A549 (cell line): Measurements from ENCODE around the gene USP30. TPM values are rescaled to one million over a fixed set of nuclear protein-coding genes. Genes with fewer than 3 reads are reported as not detected.

Experiments used
- ATAC-seq, 2 experiments: fragments of 200-7000 bp in 1 of 2; fragments of >200 bp in 1 of 2; cut with Nextera tagmentation in 1 of 2; cut with Tn5 transposase in 1 of 2; 3 replicates each; pipeline versions ENCODE4 v1.8.0 to v1.9.1; 2018 to 2020; ENCODE audit warnings: mild to moderate bottlenecking in 1 of 2, moderate library complexity in 1 of 2
- CTCF ChIA-PET: fragments of 300-600 bp; sonication (Branson Sonifier 250); formaldehyde crosslinking; extraction: SDS; loops from one replicate; lab custom pipeline; 2021; ENCODE audit warnings: antibody characterized with exemption, inconsistent platforms; lab: Yijun Ruan, JAX
- POLR2A ChIA-PET: fragments of 350-600 bp; formaldehyde crosslinking; extraction: SDS; loops from one replicate; lab custom pipeline; 2021; ENCODE audit warnings: antibody characterized with exemption, inconsistent platforms; lab: Yijun Ruan, JAX
- DNase-seq, 2 experiments: peaks; one replicate each; pipeline versions ENCODE4 v3.0.0 to v3.0.0-alpha.2; 2011 to 2016; ENCODE audit warnings: low read depth in 1 of 2, low spot score in 1 of 2
- FAIRE-seq: peaks from 2 replicates; lab custom pipeline; 2011; peaks lifted over from hg19 to GRCh38; lab: Jason Lieb, UNC
- H3K27ac ChIP-seq, 2 experiments: fragments of >200 bp; sonication (Bioruptor Twin); formaldehyde crosslinking; 3 replicates each; pipeline ENCODE4 v1.5.1; 2016 to 2017
- H3K4me1 ChIP-seq: fragments of >200 bp; sonication (Bioruptor Twin); formaldehyde crosslinking; 3 replicates; pipeline ENCODE4 v1.6.1; 2016
- H3K4me2 ChIP-seq: fragments of >200 bp; sonication (Bioruptor Twin); formaldehyde crosslinking; 3 replicates; pipeline ENCODE4 v1.6.1; 2016
- H3K4me3 ChIP-seq: fragments of >200 bp; sonication (Bioruptor Twin); formaldehyde crosslinking; 3 replicates; pipeline ENCODE4 v1.5.1; 2016
- H3K9me3 ChIP-seq: fragments of >200 bp; sonication (Bioruptor Twin); formaldehyde crosslinking; 3 replicates; pipeline ENCODE4 v1.6.1; 2016
- CBX8 ChIP-seq: fragments of 200-600 bp; sonication (generic); IDR thresholded peaks from 2 replicates; pipeline ENCODE4 v1.6.1; 2016
- CHD4 ChIP-seq: fragments of 200-600 bp; sonication (generic); IDR thresholded peaks from 2 replicates; pipeline ENCODE4 v1.6.1; 2016; ENCODE audit warnings: antibody characterized with exemption, mild to moderate bottlenecking, borderline replicate concordance
- EHMT2 ChIP-seq: fragments of 200-600 bp; sonication (generic); IDR thresholded peaks from 2 replicates; pipeline ENCODE4 v1.6.1; 2016; ENCODE audit warnings: antibody characterized with exemption, low read depth, mild to moderate bottlenecking, moderate library complexity
- FOXS1 ChIP-seq: fragments of 250-450 bp; sonication (Bioruptor Pico); IDR thresholded peaks from 2 replicates; pipeline ENCODE4 v1.5.0; 2020; ENCODE audit warnings: mild to moderate bottlenecking, moderate library complexity
- GATA3 ChIP-seq: IDR thresholded peaks from 2 replicates; pipeline ENCODE4 v1.6.1; 2012; ENCODE audit warnings: borderline replicate concordance
- KDM1A ChIP-seq: fragments of 200-600 bp; sonication (generic); IDR thresholded peaks from 2 replicates; pipeline ENCODE4 v1.6.1; 2016; ENCODE audit warnings: low read depth, mild to moderate bottlenecking
- MYC ChIP-seq: IDR thresholded peaks from 2 replicates; pipeline ENCODE4 v1.6.1; 2012; ENCODE audit warnings: mild to moderate bottlenecking, inconsistent platforms, low read length, improper control_type of control experiment, borderline replicate concordance
- NFE2L2 ChIP-seq: fragments of 150-350 bp; conservative IDR thresholded peaks from 2 replicates; pipeline ENCODE4 v1.6.1; 2014; ENCODE audit warnings: low read length
- RAD21 ChIP-seq, 2 experiments: fragments of >200 bp in 1 of 2; sonication (Bioruptor Twin) in 1 of 2; formaldehyde crosslinking in 1 of 2; IDR thresholded peaks in 1 of 2; conservative IDR thresholded peaks in 1 of 2; 2 replicates in 1 of 2; 3 replicates in 1 of 2; pipeline ENCODE4 v1.6.1; 2012 to 2018; ENCODE audit warnings: inconsistent platforms in 1 of 2
- RARB ChIP-seq: fragments of 250-450 bp; sonication (Bioruptor Pico); IDR thresholded peaks from 2 replicates; pipeline ENCODE4 v1.8.0; 2021; ENCODE audit warnings: mild to moderate bottlenecking, moderate library complexity
- RNF2 ChIP-seq: fragments of 200-600 bp; sonication (generic); IDR thresholded peaks from 2 replicates; pipeline ENCODE4 v1.6.1; 2016; ENCODE audit warnings: low read depth, mild to moderate bottlenecking, antibody characterized with exemption, moderate library complexity, borderline replicate concordance
- SMC3 ChIP-seq: fragments of >200 bp; sonication (Bioruptor Twin); formaldehyde crosslinking; IDR thresholded peaks from 3 replicates; pipeline ENCODE4 v1.6.1; 2018; ENCODE audit warnings: inconsistent platforms
- TFCP2L1 ChIP-seq: fragments of 250-450 bp; sonication (Bioruptor Pico); IDR thresholded peaks from 2 replicates; pipeline ENCODE4 v1.5.0; 2021; ENCODE audit warnings: mild to moderate bottlenecking
- ZSCAN20 ChIP-seq: fragments of 250-450 bp; sonication (Bioruptor Pico); IDR thresholded peaks from 2 replicates; pipeline ENCODE4 v1.8.0; 2022; ENCODE audit warnings: mild to moderate bottlenecking, moderate library complexity
- WGBS: methylation state at CpG from one replicate; pipeline ENCODE4 v1.1.6; 2017; ENCODE audit errors: missing lambda C conversion rate; 5-methylcytosine and 5-hydroxymethylcytosine counted together
- polyA plus RNA-seq, 4 experiments: library from polyadenylated mRNA; depleted of rRNA in 3 of 4; stranded (reverse); fragments of >200 nt; fragmentation: RNase III in 1 of 4; extraction: RNeasy Plus Mini Kit Qiagen cat#74134 plus additional on column Dnase treatment in 1 of 4; gene quantifications; 2 replicates in 3 of 4; 3 replicates in 1 of 4; pipeline ENCODE4 v1.2.3, GENCODE V29; 2011 to 2017
- TF ChIP-seq, protein P1 (sequence below): fragments of 250-450 bp; sonication (Bioruptor Pico); IDR thresholded peaks from 2 replicates; pipeline ENCODE4 v1.5.0; 2020; ENCODE audit warnings: low read depth, mild to moderate bottlenecking, moderate library complexity
- TF ChIP-seq, protein P2 (sequence below): IDR thresholded peaks from 2 replicates; pipeline ENCODE4 v1.6.1; 2012; ENCODE audit warnings: low read depth, borderline replicate concordance
- TF ChIP-seq, protein P3 (sequence below): fragments of 150-350 bp; IDR thresholded peaks from 2 replicates; pipeline ENCODE4 v1.6.1; 2014; ENCODE audit warnings: low read depth, mild to moderate bottlenecking, low read length
- TF ChIP-seq, protein P4 (sequence below): fragments of >200 bp; sonication (Bioruptor Twin); formaldehyde crosslinking; IDR thresholded peaks from 3 replicates; pipeline ENCODE4 v1.5.1; 2016

USP30 gene
- polyA plus RNA-seq, 2 of the 4 experiments (the other 2 are of a cell fraction) = 6.8 to 19.6 TPM

DNA sequence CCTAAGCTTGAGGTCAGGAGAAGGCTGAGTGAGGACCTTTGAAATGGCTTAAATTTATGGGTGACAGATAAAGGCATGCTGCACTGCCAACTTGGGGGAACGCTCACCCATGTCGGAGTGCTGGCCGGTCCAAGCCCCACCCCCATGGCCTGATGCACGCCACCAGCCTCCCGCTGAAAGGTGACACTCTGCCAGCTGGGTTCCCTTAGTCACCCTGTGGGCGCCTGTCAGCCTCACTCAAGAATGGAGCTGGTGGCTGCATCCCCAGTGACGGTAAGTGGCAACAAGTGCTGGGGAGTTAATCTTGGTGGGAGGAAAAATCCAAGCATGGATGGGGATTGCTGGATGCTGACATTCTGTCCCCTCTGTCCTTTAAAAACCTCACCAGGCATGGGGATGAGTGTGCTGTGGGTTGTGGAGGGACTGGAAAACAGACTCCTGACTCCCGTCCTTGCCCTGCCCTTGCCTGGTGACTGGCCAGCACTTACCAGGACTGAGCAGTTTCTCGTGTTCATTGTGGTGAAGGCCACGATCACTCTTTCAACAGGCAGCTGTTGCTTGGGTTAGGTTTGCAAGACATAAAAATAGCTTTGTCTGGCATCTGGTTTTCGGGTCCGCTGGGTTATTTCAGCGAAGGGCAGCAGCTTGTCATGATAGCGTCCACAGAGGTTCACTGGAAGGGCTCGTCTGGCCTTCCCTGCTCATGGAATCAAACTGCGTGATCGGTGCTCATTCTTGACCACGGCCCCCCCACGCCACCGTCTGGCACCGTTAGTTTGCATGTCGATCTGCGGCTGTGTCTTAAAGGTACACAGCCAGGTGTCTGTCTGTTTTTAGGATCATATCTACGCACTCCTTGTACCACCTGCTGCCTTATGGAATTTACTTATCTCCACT, 79.0 kb downstream of the USP30 start:
- TF ChIP-seq FOXS1 (CRISPR knock-in tag) (no peak), RARB (CRISPR knock-in tag) (no peak), NFE2L2 (no peak), ZSCAN20 (no peak), GATA3 (no peak), RNF2 (no peak), MYC (no peak), CBX8 (no peak), EHMT2 (no peak), CHD4 (no peak)
- TF ChIP-seq, protein P1, sequence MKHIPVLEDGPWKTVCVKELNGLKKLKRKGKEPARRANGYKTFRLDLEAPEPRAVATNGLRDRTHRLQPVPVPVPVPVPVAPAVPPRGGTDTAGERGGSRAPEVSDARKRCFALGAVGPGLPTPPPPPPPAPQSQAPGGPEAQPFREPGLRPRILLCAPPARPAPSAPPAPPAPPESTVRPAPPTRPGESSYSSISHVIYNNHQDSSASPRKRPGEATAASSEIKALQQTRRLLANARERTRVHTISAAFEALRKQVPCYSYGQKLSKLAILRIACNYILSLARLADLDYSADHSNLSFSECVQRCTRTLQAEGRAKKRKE (CRISPR knock-in tag) = no peak
- TF ChIP-seq, protein P2, sequence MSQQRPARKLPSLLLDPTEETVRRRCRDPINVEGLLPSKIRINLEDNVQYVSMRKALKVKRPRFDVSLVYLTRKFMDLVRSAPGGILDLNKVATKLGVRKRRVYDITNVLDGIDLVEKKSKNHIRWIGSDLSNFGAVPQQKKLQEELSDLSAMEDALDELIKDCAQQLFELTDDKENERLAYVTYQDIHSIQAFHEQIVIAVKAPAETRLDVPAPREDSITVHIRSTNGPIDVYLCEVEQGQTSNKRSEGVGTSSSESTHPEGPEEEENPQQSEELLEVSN = no peak
- ATAC-seq (peak; percentile 44 to 47; a peak in 2 of 6 replicates), FAIRE-seq (no peak), DNase-seq (no peak)
- Histone ChIP-seq H3K27ac (no peak overlapping the region), H3K4me1 (peaks cover 8% of the 10 kb centered on the region; the same call in 1 of the 3 replicates), H3K4me3 (no peak overlapping the region), H3K4me2 (no peak overlapping the region), H3K9me3 (peaks cover 5% of the 10 kb centered on the region; the same call in 1 of the 3 replicates)
- ChIA-PET POLR2A (interaction anchor here (1.1 kb wide), 1 partner anchor 20 kb away, joined by 5 read pairs; no protein-coding TSS in a partner anchor), CTCF (interaction anchor here (0.6 to 1.6 kb wide), 8 partner anchors 11 to 254 kb away, joined by 3 to 5 read pairs (median 3); no protein-coding TSS in a partner anchor)
- whole genome bisulfite sequencing = 60% methylated on average over 24 of the region's 24 CpGs

DNA sequence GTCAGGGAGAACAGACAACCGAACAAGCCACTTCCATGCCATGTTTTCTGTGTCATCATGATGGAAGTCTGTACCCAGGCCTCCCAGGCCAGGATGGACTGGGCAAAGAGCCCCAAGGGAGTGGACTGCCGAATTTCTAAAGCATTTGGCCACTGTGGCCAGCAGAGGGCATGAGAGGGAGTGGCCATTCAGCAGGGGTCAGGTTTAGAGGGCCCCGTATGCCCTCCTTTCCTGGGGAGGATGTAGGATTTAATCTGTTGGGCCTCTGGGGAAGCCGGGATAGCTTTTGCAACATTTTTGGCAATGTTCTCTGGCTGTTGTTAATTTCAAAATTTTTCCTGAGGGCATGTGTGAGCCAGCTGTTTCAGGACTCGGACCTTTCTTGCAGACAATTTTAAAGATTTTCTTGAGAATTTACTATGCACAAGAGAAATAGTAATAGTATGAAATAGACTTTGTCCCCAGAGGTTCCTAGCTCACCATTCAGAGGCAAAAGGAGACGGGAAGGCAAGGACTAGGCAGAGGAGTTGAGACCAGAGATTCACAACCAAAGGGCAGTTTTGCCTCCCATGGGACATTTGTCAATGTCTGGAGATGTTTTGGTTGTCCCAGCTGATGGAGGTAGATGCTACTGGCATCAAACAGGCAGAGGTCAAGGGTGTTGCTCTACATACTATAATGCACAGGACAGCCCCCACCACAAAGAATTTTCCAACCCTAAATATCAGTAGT, 82.0 kb downstream of the USP30 start:
- Histone ChIP-seq H3K4me3 (no peak overlapping the region), H3K4me2 (no peak overlapping the region), H3K4me1 (no peaks in the 10 kb centered on the region), H3K27ac (no peak overlapping the region), H3K9me3 (peaks cover 5% of the 10 kb centered on the region; the same call in 1 of the 3 replicates)
- ChIA-PET CTCF (interaction anchor here (0.6 to 3.0 kb wide), 16 partner anchors 9 to 264 kb away, joined by 3 to 18 read pairs (median 4); partner anchors contain the start of gene ACACB), POLR2A (no interaction called here)
- ATAC-seq (peak in 1 of 2 experiments; percentile 85; a peak in 3 of 6 replicates), FAIRE-seq (no peak), DNase-seq (peak; percentile 42 to 62)
- WGBS = 54% methylated on average over 6 of the region's 6 CpGs
- no peak for TF ChIP-seq TFCP2L1
- TF ChIP-seq, protein P3, sequence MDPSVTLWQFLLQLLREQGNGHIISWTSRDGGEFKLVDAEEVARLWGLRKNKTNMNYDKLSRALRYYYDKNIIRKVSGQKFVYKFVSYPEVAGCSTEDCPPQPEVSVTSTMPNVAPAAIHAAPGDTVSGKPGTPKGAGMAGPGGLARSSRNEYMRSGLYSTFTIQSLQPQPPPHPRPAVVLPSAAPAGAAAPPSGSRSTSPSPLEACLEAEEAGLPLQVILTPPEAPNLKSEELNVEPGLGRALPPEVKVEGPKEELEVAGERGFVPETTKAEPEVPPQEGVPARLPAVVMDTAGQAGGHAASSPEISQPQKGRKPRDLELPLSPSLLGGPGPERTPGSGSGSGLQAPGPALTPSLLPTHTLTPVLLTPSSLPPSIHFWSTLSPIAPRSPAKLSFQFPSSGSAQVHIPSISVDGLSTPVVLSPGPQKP = no peak
- no peak for TF ChIP-seq KDM1A
- peak; percentile 50 to 59; a peak in 4 of 5 replicates for TF ChIP-seq RAD21 (conservative IDR thresholded peaks at IDR 0.05 in 1 of 2, IDR thresholded peaks at IDR 0.05 in 1 of 2)
- TF ChIP-seq, protein P4, sequence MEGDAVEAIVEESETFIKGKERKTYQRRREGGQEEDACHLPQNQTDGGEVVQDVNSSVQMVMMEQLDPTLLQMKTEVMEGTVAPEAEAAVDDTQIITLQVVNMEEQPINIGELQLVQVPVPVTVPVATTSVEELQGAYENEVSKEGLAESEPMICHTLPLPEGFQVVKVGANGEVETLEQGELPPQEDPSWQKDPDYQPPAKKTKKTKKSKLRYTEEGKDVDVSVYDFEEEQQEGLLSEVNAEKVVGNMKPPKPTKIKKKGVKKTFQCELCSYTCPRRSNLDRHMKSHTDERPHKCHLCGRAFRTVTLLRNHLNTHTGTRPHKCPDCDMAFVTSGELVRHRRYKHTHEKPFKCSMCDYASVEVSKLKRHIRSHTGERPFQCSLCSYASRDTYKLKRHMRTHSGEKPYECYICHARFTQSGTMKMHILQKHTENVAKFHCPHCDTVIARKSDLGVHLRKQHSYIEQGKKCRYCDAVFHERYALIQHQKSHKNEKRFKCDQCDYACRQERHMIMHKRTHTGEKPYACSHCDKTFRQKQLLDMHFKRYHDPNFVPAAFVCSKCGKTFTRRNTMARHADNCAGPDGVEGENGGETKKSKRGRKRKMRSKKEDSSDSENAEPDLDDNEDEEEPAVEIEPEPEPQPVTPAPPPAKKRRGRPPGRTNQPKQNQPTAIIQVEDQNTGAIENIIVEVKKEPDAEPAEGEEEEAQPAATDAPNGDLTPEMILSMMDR = peak; percentile 58
- peak; percentile 63 for TF ChIP-seq SMC3
